CD1c-positive myeloid dendritic cell (primary cell): ENCODE data around the gene HAUS2.
A peak's percentile ranks its signal among the peaks of the same experiment; 100 is the strongest.
"Not testable (repeated sequence)": the region's sequence is repeated elsewhere in the genome, so short reads cannot be mapped to it uniquely, and the experiment has no call there.

Experiments
- DNase-seq: peaks from one replicate; pipeline ENCODE4 v3.0.0-alpha.2; 2016; ENCODE audit errors: extremely low spot score

The HAUS2 gene

GRCh38 chr15:42548249-42549031 is at the start of gene HAUS2, which contains the start of gene LRRC57:
Gene HAUS2 (plus strand): TSS chr15:42548838. CDS start chr15:42548873, 35 bp downstream.
Gene LRRC57 (minus strand): TSS chr15:42548793. CDS start chr15:42548434, 359 bp downstream.
- peak; percentile 93 for DNase-seq

- DNase-seq = peak; percentile 65
These were observed 48.6 kb upstream of the HAUS2 start for GRCh38 chr15:42499858-42500609.

GRCh38 chr15:42502477-42502876 is 46.2 kb upstream of the HAUS2 start:
- no peak for DNase-seq

DNA sequence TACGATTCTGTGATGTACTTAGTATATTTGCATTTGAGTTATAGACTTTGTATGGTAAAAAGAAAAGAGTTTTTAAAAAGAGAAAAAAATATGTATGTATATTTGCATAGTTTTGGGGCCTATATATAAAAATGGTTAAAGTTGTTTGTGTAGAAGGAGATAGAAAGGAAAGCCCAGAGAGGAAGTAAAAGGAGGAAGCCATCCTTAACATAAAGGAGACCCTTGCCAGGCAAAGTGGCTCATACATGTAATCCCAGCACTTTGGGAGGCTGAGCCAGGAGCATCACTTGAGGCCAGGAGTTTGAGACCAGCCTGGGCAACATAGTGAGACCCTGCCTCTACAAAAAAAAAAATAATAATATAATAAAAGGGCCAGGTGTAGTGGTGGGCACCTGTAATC is 44.8 kb upstream of the HAUS2 start:
- peak; percentile 15 for DNase-seq

DNA sequence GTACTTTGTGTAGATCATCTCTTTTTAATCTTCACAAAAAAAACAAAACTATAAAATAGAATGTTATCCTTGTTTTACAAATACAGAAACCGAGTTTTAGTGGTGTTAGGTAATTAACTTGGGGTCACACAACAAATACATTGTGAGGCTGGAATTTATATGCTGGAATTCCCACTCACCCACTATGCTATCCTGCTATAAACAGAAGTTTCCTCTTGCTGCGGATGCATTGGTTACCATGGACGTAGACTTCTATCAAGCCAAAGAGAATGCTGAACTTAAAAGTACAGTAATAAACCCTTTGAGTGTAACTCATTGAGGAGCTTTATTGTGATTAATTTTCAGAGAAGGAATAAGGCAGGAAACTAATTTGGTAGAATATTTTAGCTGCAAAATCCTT is 44.0 kb upstream of the HAUS2 start:
- no peak for DNase-seq

DNA sequence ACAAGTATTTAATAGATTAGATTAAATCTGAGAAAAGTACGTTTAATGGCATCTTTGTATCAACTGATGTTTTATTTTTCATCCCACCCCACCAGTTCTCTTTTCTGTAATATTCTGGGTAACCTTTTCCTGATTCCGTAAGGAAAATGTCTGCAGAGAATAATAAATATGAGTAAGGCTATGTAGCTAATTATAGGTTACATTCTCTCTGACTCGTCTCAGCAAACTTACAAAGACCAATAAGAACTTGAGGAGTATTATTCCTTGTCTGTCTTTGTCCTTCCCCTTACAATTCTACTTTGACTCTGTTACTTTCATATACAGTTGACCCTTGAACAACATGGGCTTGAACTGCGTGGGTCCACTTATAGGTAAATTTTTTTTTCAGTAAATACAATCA is 41.1 kb upstream of the HAUS2 start:
- no peak for DNase-seq

- no peak for DNase-seq
These were observed 40.4 kb upstream of the HAUS2 start for GRCh38 chr15:42508263-42508690.

GRCh38 chr15:42510258-42511006 is 38.2 kb upstream of the HAUS2 start:
- no peak for DNase-seq

GRCh38 chr15:42511007-42511391 is 37.6 kb upstream of the HAUS2 start:
- peak; percentile 77 for DNase-seq

DNA sequence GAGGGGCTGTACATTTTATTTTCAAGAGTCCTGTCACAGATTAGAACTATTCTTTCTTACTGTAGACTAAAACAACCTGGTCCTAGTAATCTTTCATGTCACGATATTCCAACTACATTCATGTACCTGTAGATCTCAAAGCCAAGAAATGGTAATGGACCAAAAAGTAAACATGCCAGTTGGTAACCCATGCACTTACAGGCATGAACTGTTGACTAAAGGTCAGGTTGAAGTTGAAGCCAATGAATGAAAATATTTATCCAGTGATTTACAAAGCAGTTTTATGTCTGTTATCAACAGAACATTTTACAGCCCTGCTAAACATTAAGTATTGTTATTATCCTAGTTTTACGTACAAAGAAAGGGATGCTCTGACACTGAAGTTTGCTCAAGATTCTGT is 25.3 kb upstream of the HAUS2 start:
- no peak for DNase-seq

DNA sequence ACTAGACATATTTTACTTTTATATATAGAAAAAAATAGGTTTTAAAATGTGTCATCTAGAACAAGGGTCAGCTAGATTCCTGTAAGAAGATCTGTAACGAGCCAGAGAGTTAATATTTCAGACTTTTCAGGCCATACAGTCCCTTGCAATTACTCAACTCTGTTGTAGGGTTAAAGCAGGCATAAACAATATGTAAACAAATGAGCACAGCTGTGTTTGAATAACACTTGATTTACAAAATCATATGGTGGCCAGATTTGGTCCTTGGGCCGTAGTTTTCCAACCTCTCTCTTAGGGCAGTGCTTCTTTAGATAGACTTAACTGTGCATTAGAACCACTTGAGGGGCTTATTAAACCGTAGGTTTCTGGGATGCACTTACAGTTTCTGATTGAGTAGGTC is 19.7 kb upstream of the HAUS2 start:
- no peak for DNase-seq

DNA sequence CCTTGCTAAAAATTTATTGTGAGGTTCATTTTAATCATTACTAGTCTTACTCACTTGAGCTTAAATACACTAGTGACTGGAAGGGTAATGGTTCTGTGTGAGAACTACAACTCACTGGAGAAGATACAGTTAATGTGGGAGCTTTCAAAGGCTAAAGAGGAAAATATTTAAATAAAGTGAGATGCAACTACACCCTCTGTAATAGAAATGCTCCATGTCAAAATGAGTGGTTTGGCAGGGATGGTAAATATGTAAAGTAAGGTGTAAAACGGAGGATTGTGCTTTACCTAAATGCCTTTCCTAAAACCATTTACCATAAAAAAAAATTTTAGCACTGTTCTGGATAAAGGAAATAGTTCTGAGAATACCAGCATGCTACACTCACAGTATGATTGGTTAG is 15.4 kb upstream of the HAUS2 start:
- no peak for DNase-seq

GRCh38 chr15:42544853-42545629 is 3.6 kb upstream of the HAUS2 start:
- DNase-seq = peak; percentile 71

DNA sequence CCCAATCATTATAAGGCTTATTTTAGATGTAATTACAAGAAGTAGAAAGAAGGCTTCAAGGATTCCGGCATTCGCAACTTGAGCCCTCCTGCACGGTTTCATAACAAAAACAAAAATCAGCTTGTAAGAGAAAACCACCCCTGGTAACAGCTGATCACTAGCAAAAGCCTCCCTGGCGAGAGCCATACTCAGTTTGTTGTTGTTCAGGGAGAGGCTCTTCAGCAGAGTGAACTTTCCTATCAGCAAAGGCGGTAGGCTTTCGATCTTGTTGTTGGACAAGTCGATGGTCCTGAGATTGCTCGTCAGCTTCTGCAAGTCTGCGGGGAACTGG is 755 bp upstream of the HAUS2 start:
- DNase-seq = no peak

DNA sequence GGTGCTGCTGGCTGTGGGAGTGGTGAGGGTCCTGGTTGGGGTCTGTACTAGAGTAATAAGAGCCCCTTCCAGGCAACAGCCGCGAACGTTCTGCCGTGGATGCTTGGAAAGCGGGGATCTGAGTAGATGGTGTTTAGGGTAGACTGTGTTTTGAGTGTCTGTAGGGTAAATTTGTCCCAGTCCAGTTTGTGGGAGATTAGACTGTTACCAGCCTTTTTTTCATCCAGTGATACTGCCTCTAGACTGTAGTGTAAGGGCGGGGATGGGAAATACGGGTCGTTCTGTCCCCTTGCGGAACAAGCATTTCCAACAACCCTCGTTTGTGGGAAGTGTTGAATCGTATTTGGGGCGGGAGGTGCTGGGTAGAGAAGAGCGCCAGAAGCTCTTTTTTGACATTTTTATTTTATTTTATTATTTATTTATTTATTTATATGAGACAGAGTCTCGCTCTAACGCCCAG is 424 bp downstream of the HAUS2 start:
- DNase-seq = peak; percentile 64

DNA sequence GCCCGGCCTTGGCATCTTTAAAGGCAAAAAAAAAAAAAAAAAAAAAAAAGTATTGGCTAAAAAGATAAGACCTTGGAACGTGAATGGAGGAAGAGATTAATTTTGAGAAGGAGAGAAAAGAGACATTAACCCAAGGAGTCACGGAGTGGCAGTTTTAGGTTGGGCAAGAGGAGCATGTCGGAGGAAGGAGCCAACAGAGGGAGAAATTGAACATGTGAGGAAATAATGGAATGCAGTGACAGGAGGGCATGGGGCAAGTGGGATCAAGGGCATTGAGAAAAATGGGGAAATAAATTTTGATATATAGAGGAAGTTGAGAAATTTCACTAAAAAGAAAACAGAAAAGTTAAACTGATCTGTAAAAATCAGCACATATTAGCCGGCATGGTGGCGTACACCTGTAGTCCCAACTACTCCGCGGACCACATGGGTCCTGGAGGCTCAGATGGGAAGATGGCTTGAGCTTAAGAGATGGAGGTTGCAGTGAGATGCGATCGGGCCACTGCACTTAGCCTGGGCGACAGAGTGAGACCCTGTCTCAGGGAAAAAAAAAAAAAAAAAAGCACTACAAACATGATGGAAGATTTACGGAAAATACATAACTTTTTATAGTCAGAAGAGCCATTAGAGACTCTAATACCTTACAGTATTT is 1.2 kb downstream of the HAUS2 start:
- peak; percentile 52 for DNase-seq

DNA sequence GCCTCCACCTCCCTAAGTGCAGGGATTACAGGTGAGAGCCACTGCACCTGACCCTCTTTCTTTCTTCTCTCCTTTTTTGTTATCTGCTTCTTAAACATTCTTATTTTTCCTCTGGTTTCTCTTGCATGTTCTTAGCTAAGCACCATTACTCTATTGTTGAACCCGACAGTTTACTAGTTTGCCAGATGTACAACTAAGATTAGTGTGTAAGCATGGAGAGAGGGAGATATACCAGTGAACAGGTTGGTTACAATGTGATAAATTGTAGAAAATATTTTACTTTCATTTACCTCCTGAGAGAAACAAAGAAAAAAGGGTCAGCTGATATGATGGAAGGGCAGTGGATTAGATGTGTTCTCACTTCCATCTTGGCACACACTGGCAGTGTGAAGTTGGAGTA is 4.9 kb downstream of the HAUS2 start:
- no peak for DNase-seq

DNA sequence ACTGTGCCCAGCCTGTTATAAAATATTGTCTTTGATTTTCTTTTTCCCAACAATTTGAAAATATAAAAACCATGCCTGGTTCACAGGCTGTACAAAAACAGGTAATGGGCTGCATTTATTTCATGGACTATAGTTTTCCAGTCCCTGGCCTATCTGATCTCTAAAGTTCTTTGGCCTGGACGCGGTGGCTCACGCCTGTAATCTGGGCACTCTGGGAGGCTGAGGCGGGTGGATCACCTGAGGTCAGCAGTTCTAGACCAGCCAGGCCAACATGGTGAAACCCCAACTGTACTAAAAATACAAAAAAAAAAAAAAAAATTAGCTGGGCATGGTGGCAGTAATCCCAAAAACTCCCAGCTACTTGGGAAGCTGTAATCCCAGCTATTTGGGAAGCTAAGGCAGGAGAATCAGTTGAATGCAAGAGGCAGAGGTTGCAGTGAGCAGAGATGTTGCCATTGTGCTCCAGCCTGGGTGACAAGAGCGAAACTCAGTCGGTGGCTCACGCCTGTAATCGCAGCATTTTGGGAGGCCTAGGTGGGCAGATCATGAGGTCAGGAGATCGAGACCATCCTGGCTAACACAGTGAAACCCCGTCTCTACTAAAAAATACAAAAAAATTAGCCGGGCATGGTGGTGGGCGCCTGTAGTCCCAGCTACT is 8.0 kb downstream of the HAUS2 start:
- not testable (repeated sequence) for DNase-seq

GRCh38 chr15:42558739-42559138 is 10.1 kb downstream of the HAUS2 start:
- no peak for DNase-seq
